Stimulated activated naive CD4-positive, alpha-beta T cell (primary cell): Measurements from ENCODE around the gene RAD17.

Source experiments
- DNase-seq, 6 experiments: peaks; one replicate each; lab custom pipeline; 2025; lab: John Stamatoyannopoulos, UW

Gene RAD17

DNA sequence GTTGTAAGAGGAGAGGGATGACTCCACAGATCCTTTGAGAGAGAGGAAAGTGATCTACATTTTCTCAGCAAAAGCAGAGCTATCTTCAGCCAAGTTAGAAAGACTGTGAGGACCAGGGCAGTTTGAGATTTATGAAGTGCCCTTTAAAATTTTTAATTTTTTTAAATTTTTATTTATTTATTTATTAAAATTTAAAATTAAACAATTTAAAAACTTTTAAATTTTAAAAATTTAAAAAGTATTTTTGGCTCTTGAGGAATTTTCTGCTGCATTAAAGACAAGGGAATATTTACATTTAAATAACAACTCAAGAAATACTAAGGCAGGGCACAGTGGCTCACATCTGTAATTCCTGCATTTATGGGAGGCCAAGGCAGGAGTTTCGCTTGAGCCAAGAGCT, 92.6 kb downstream of the RAD17 start:
- DNase-seq: no peak
